DMS114 treated with DMSO at 0.1 percent for 48 hours (cell line): ENCODE results near the gene GFRA3.
A peak's percentile ranks its signal among the peaks of the same experiment; 100 is the strongest.
"Not testable (repeated sequence)": the region's sequence is repeated elsewhere in the genome, so short reads cannot be mapped to it uniquely, and the experiment has no call there.

Source experiments
- DNase-seq: peaks from one replicate; lab custom pipeline; 2025; ENCODE audit not compliant: unreplicated experiment; lab: John Stamatoyannopoulos, UW

The GFRA3 gene

GRCh38 chr5:138274189-138274853 is at the start of gene GFRA3:
GFRA3 (minus strand) TSS chr5:138274621; CDS start chr5:138274424, 197 bp downstream.
- no peak for DNase-seq

GRCh38 chr5:138318211-138318610 is 43.8 kb upstream of the GFRA3 start:
- DNase-seq = not testable (repeated sequence)

- DNase-seq = no peak
Observed at GRCh38 chr5:138316355-138316754, 41.9 kb upstream of the GFRA3 start.

- no peak for DNase-seq
Observed at GRCh38 chr5:138315751-138316278, 41.4 kb upstream of the GFRA3 start.

- no peak for DNase-seq
Observed at GRCh38 chr5:138305797-138306196, 31.4 kb upstream of the GFRA3 start.

GRCh38 chr5:138303372-138303771 is 29.0 kb upstream of the GFRA3 start:
- no peak for DNase-seq

GRCh38 chr5:138289296-138289695 is 14.9 kb upstream of the GFRA3 start:
- DNase-seq = no peak

GRCh38 chr5:138287246-138287645 is 12.8 kb upstream of the GFRA3 start:
- no peak for DNase-seq

GRCh38 chr5:138282920-138283742 is 8.7 kb upstream of the GFRA3 start:
- DNase-seq = peak; percentile 78

- DNase-seq = no peak
Observed at GRCh38 chr5:138280915-138281314, 6.5 kb upstream of the GFRA3 start.

GRCh38 chr5:138276402-138277054 is 2.1 kb upstream of the GFRA3 start:
- DNase-seq = no peak

GRCh38 chr5:138275895-138276294 is 1.5 kb upstream of the GFRA3 start:
- no peak for DNase-seq

- no peak for DNase-seq
Observed at GRCh38 chr5:138275379-138275782, 960 bp upstream of the GFRA3 start.

GRCh38 chr5:138273834-138274188 is 610 bp downstream of the GFRA3 start:
- DNase-seq = no peak

- no peak for DNase-seq
Observed at GRCh38 chr5:138272681-138273080, 1.7 kb downstream of the GFRA3 start.

- DNase-seq = no peak
Observed at GRCh38 chr5:138271281-138271680, 3.1 kb downstream of the GFRA3 start.

GRCh38 chr5:138264183-138264582 is 10.2 kb downstream of the GFRA3 start:
- DNase-seq = no peak

- no peak for DNase-seq
Observed at GRCh38 chr5:138263581-138263980, 10.8 kb downstream of the GFRA3 start.

- no peak for DNase-seq
Observed at GRCh38 chr5:138258704-138259292, 15.6 kb downstream of the GFRA3 start.

- no peak for DNase-seq
Observed at GRCh38 chr5:138257583-138257982, 16.8 kb downstream of the GFRA3 start.

- no peak for DNase-seq
Observed at GRCh38 chr5:138252944-138253343, 21.5 kb downstream of the GFRA3 start.
